HG02970 (cell line): Measurements from ENCODE around the gene ESPL1.

ENCODE experiments used
- ATAC-seq: cut with Tn5 transposase; IDR thresholded peaks from one replicate; pipeline ENCODE4 v1.9.1; 2021; ENCODE audit warnings: mild to moderate bottlenecking, moderate library complexity, moderate number of reproducible peaks; ENCODE audit not compliant: unreplicated experiment, low FRiP score

The ESPL1 gene

DNA sequence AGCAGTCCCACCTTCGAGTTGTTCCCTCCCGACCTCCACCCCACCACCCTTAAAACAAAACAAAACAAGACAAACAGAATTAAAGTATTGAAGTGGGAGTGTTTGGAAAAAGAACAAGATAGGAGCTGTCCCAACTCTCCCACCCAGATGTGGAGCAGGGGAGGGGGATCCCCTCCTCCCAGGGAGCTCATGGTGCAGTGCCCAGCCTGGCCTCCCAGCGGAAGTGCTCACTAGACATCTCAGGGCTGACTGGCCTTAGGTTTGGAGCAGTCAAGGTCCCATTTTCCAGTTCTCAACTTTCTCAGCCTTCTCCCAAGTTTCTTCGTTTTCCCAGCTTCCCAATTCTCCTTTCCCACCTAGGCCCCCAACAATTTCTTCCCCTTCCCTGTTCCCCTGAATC, 65.2 kb downstream of the ESPL1 start:
- ATAC-seq = no peak

DNA sequence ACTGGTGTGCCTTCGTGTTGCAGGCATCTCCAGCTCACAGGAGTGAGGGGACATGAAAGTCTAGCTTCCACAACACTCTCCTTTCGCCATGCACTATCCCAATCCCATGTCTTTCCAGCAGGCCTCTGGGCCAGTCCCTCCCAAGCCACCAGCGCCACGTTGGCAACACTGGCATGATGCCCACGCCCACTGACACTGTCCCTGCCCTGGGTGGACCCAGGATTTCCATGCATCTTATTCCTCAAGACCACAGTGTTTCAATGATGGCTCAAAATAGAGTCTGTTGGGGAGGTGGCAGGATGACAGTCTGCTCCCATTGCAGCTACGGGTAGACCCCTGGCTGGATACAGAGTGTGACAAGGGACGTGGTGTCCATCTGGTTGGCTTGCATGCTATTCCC, 65.7 kb downstream of the ESPL1 start:
- no peak for ATAC-seq

- no peak for ATAC-seq
Observed at GRCh38 chr12:53334822-53335221, 66.7 kb downstream of the ESPL1 start.

- no peak for ATAC-seq
Observed at GRCh38 chr12:53336181-53336681, 68.1 kb downstream of the ESPL1 start, which contains the start of gene SP7. SP7 (minus strand) TSS chr12:53336354; CDS start chr12:53335646, 708 bp downstream.

GRCh38 chr12:53338017-53338416, 69.9 kb downstream of the ESPL1 start:
- no peak for ATAC-seq

GRCh38 chr12:53338916-53339315, 70.8 kb downstream of the ESPL1 start:
- ATAC-seq = no peak

- no peak for ATAC-seq
Observed at GRCh38 chr12:53340398-53340797, 72.3 kb downstream of the ESPL1 start.
